Endothelial cell of umbilical vein (primary cell): Measurements from ENCODE around the gene SORCS2. TPM values are rescaled to one million over a fixed set of nuclear protein-coding genes. Genes with fewer than 3 reads are reported as not detected.

Experiments used
- BruUV-seq: library from RNA; stranded (reverse); fragments of 400-500 nt; replicated peaks from 2 replicates; lab custom pipeline; 2021; lab: Mats Ljungman, UMichigan
- CTCF ChIA-PET: fragments of 300-600, 350-600 bp; sonication (Branson Sonifier 250); formaldehyde crosslinking; loops from one replicate; lab custom pipeline; 2021; ENCODE audit warnings: antibody characterized with exemption, inconsistent platforms; lab: Charles Lee
- POLR2A ChIA-PET: fragments of 300-600, 350-600 bp; sonication (Branson Sonifier 250); formaldehyde crosslinking; loops from one replicate; lab custom pipeline; 2021; ENCODE audit warnings: antibody characterized with exemption, inconsistent platforms; lab: Charles Lee
- DNase-seq: peaks from one replicate; pipeline ENCODE4 v3.0.0-alpha.2; 2011; ENCODE audit warnings: low read depth, low spot score
- FAIRE-seq: peaks from 2 replicates; lab custom pipeline; 2011; peaks lifted over from hg19 to GRCh38; lab: Jason Lieb, UNC
- H2AFZ ChIP-seq: 2 replicates; pipeline ENCODE4 v1.6.0; 2012; ENCODE audit warnings: low read depth, low read length, control low read depth, inconsistent platforms
- H3K27ac ChIP-seq: 2 replicates; pipeline ENCODE4 v1.5.1; 2011; ENCODE audit warnings: low read depth, mild to moderate bottlenecking, control low read depth, low read length, moderate library complexity; ENCODE audit not compliant: insufficient read depth
- H3K27me3 ChIP-seq, 2 experiments: 2 replicates each; pipeline versions ENCODE4 v1.6.0 to v1.6.1; 2011; ENCODE audit warnings: low read length in 2 of 2, mixed read lengths in 1 of 2; ENCODE audit not compliant: control insufficient read depth in 2 of 2, insufficient read depth in 2 of 2
- H3K36me3 ChIP-seq, 2 experiments: 2 replicates in 1 of 2; 3 replicates in 1 of 2; pipeline ENCODE4 v1.5.1; 2011; ENCODE audit warnings: low read length in 2 of 2, mild to moderate bottlenecking in 1 of 2, moderate library complexity in 1 of 2; ENCODE audit not compliant: control insufficient read depth in 2 of 2, insufficient read depth in 2 of 2; ENCODE audit errors: extremely low read depth in 1 of 2
- H3K4me1 ChIP-seq: 3 replicates; pipeline ENCODE4 v1.5.1; 2011; ENCODE audit warnings: mild to moderate bottlenecking, low read length; ENCODE audit not compliant: control insufficient read depth, insufficient read depth; ENCODE audit errors: extremely low read depth
- H3K4me2 ChIP-seq: 2 replicates; pipeline ENCODE4 v1.6.1; 2011; ENCODE audit warnings: low read length, control low read depth, mixed read lengths; ENCODE audit not compliant: insufficient read depth
- H3K4me3 ChIP-seq, 3 experiments: fragments of 200-600 bp in 1 of 3; sonication (generic), shearing (Covaris generic) in 1 of 3; replicated peaks in 1 of 3; 2 replicates each; pipeline ENCODE4 v1.5.1; 2011 to 2016; ENCODE audit warnings: control low read depth in 3 of 3, low read length in 3 of 3, mild to moderate bottlenecking in 2 of 3, inconsistent platforms in 1 of 3, low read depth in 1 of 3, moderate library complexity in 1 of 3; ENCODE audit not compliant: insufficient read depth in 1 of 3
- H3K79me2 ChIP-seq: 2 replicates; pipeline ENCODE4 v1.6.0; 2012; ENCODE audit warnings: low read length, inconsistent platforms; ENCODE audit not compliant: control insufficient read depth, insufficient read depth
- H3K9ac ChIP-seq: replicated peaks from 2 replicates; pipeline ENCODE3; 2011; ENCODE audit warnings: low read length, control low read depth; ENCODE audit not compliant: insufficient read depth; ENCODE audit errors: extremely low read depth
- H3K9me1 ChIP-seq: replicated peaks from 3 replicates; pipeline ENCODE4 v1.6.0; 2011; ENCODE audit warnings: mild to moderate bottlenecking, low read length; ENCODE audit not compliant: control insufficient read depth, insufficient read depth; ENCODE audit errors: extremely low read depth
- H3K9me3 ChIP-seq: replicated peaks from 2 replicates; pipeline ENCODE4 v1.5.1; 2012; ENCODE audit warnings: low read length, inconsistent platforms; ENCODE audit not compliant: control insufficient read depth, insufficient read depth
- H4K20me1 ChIP-seq: replicated peaks from 2 replicates; pipeline ENCODE3; 2011; ENCODE audit warnings: mild to moderate bottlenecking, low read length; ENCODE audit not compliant: control insufficient read depth, insufficient read depth; ENCODE audit errors: extremely low read depth
- CTCF ChIP-seq, 2 donors: IDR thresholded peaks; 1 replicate in 1 of 2; 2 replicates in 1 of 2; pipeline ENCODE4 v1.5.1; 2011; ENCODE audit warnings: low read length in 2 of 2, mild to moderate bottlenecking in 2 of 2, moderate library complexity in 2 of 2, control low read depth in 1 of 2, inconsistent platforms in 1 of 2, low read depth in 1 of 2; ENCODE audit not compliant: insufficient read depth in 1 of 2; ENCODE audit errors: extremely low read depth in 1 of 2
- FOS ChIP-seq: IDR thresholded peaks from 2 replicates; pipeline ENCODE4 v1.6.1; 2011; ENCODE audit warnings: mild to moderate bottlenecking, low read length, moderate library complexity, borderline replicate concordance; ENCODE audit not compliant: insufficient read depth
- GATA2 ChIP-seq: IDR thresholded peaks from 2 replicates; pipeline ENCODE4 v1.7.0; 2011; ENCODE audit warnings: low read depth, mild to moderate bottlenecking, moderate library complexity, mixed read lengths, low read length; ENCODE audit not compliant: insufficient read length, insufficient read depth
- JUN ChIP-seq: IDR thresholded peaks from 2 replicates; pipeline ENCODE4 v1.6.1; 2011; ENCODE audit warnings: borderline replicate concordance, low read depth; ENCODE audit not compliant: insufficient read length, insufficient read depth
- MAX ChIP-seq: IDR thresholded peaks from 2 replicates; pipeline ENCODE4 v1.6.1; 2011; ENCODE audit not compliant: insufficient read depth, insufficient read length
- POLR2A ChIP-seq: IDR thresholded peaks from 2 replicates; pipeline ENCODE4 v1.6.1; 2012; ENCODE audit warnings: low read depth, mild to moderate bottlenecking, control low read depth, low read length
- POLR2AphosphoS5 ChIP-seq: IDR thresholded peaks from 2 replicates; pipeline ENCODE4 v1.6.1; 2012; ENCODE audit warnings: low read depth, mild to moderate bottlenecking, control low read depth, low read length, moderate library complexity; ENCODE audit not compliant: insufficient read depth
- dilution Hi-C: fragments of 300-500 bp; cut with MboI; formaldehyde crosslinking; loops from one replicate; pipeline ENCODE4 v1.15.0; 2019; ENCODE audit warnings: low sequenced_read_pairs; ENCODE audit not compliant: extremely low pct_ligation_motif_present
- intact Hi-C: fragments of 100-400 bp; cut with micrococcal nuclease; formaldehyde crosslinking; loops from one replicate; pipeline ENCODE4 v1.10.0; 2022
- polyA plus RNA-seq, 4 experiments: library from polyadenylated mRNA; depleted of rRNA in 3 of 4; stranded (reverse) in 3 of 4; unstranded in 1 of 4; fragments of >200 nt; gene quantifications; 2 replicates each; pipeline versions ENCODE4 v1.2.1 to v1.2.3, GENCODE V29; 2011 to 2012; ENCODE audit warnings: missing spikeins in 1 of 4
- total RNA-seq: library from RNA; stranded (reverse); gene quantifications from 2 replicates; pipeline ENCODE4 v1.2.3, GENCODE V29; 2021

The SORCS2 gene
- total and polyA plus RNA-seq, 2 donors (not counting 3 experiments of a cell fraction or from before 2014, with no cell fraction given), result not detected

- Histone ChIP-seq H3K27me3 (no peaks in the 10 kb centered on the region), H3K9me3 (no peaks in the 10 kb centered on the region), H3K4me2 (no peak overlapping the region), H3K9ac (no peak overlapping the region), H3K4me1 (no peaks in the 10 kb centered on the region), H3K4me3 (no peak overlapping the region), H4K20me1 (no peaks in the 10 kb centered on the region), H3K36me3 (no peaks in the 10 kb centered on the region), H2AFZ (no peak overlapping the region), H3K27ac (no peak overlapping the region), H3K79me2 (no peaks in the 10 kb centered on the region), H3K9me1 (no peaks in the 10 kb centered on the region)
- TF ChIP-seq CTCF (IDR thresholded peaks at IDR 0.05; ENCODE audit: extremely low read depth in 1 of 2, insufficient read depth in 1 of 2, low read depth in 1 of 2, low read length in 2 of 2) (no peak), POLR2AphosphoS5 (no peak), GATA2 (no peak), JUN (no peak), FOS (no peak), POLR2A (no peak), MAX (no peak)
- ChIA-PET CTCF (interaction anchor here (3.2 kb wide), 1 partner anchor 99 kb away, joined by 15 read pairs; no protein-coding TSS in a partner anchor), POLR2A (no interaction called here)
- no peak for FAIRE-seq
- intact Hi-C loops (no loop called here), dilution Hi-C loops (no loop called here)
- DNase-seq, result no peak
- BruUV-seq, result no TSS peak
Measured at GRCh38 chr4:7293703-7294102, 101.4 kb downstream of the SORCS2 start.
